HL-60 (cell line): ENCODE results near the gene CTNND2.

Experiments
- DNase-seq, 2 experiments: peaks; one replicate each; pipeline ENCODE4 v3.0.0-alpha.2; 2010 to 2020; ENCODE audit warnings: low read depth in 1 of 2, low spot score in 1 of 2
- H3K27ac ChIP-seq: fragments of 250-450 bp; sonication (Bioruptor Pico); replicated peaks from 2 replicates; pipeline ENCODE4 v1.5.1; 2020; ENCODE audit warnings: mild to moderate bottlenecking, moderate library complexity
- H3K27me3 ChIP-seq: fragments of 250-450 bp; sonication (Bioruptor Pico); 2 replicates; pipeline ENCODE4 v1.5.1; 2021; ENCODE audit warnings: mild to moderate bottlenecking, moderate library complexity; ENCODE audit not compliant: insufficient read depth, poor library complexity, severe bottlenecking
- H3K4me3 ChIP-seq: replicated peaks from 2 replicates; pipeline ENCODE4 v1.5.1; 2011; ENCODE audit warnings: mild to moderate bottlenecking, control low read depth, low read length; ENCODE audit not compliant: insufficient read depth
- CTCF ChIP-seq: IDR thresholded peaks from one replicate; pipeline ENCODE4 v1.5.1; 2011; ENCODE audit warnings: low read length, control low read depth, inconsistent platforms; ENCODE audit not compliant: insufficient read depth
- GABPA ChIP-seq: IDR thresholded peaks from 2 replicates; pipeline ENCODE4 v1.6.1; 2012; ENCODE audit warnings: low read depth
- POLR2AphosphoS5 ChIP-seq: IDR thresholded peaks from 2 replicates; pipeline ENCODE4 v1.6.1; 2012; ENCODE audit warnings: low read depth
- REST ChIP-seq: IDR thresholded peaks from 2 replicates; pipeline ENCODE4 v1.6.1; 2012; ENCODE audit warnings: low read depth; ENCODE audit not compliant: insufficient replicate concordance
- SPI1 ChIP-seq: IDR thresholded peaks from 2 replicates; pipeline ENCODE4 v1.6.1; 2012; ENCODE audit warnings: low read depth, mild to moderate bottlenecking, borderline replicate concordance

Gene CTNND2

DNA sequence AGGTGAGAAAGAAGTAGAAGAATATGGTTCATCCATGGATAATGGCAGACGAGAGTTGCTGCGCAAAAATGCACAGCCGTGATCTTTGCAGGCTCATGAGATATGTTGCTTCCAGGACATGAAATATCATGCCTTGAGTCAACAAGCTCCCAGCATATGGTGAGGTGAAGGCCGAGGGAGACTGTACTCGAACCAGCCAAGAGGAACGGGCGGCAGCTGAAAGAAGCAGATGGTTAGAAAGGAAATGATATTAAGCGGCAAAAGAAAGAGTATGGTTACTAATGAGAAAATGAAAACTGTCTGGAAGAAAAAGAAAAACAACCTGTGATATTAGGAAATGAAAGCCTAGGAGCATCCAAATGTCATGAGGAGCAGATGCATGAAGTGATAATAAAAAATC is 798.5 kb downstream of the CTNND2 start:
- no peak for DNase-seq

GRCh38 chr5:11104651-11105112 is 799.6 kb downstream of the CTNND2 start:
- no peak overlapping the region for H3K27ac ChIP-seq
- H3K27me3 ChIP-seq = no peaks in the 10 kb centered on the region
- DNase-seq = no peak
- no peak overlapping the region for H3K4me3 ChIP-seq
- TF ChIP-seq REST (no peak), POLR2AphosphoS5 (no peak), GABPA (no peak), SPI1 (no peak), CTCF (no peak)

More for the DNA sequence above, 798.5 kb downstream of the CTNND2 start:
- no peaks in the 10 kb centered on the region for H3K27me3 ChIP-seq
- no peak overlapping the region for H3K27ac ChIP-seq
- no peak for TF ChIP-seq GABPA
- TF ChIP-seq POLR2AphosphoS5 = no peak
- TF ChIP-seq SPI1 = no peak
- no peak for TF ChIP-seq CTCF
- TF ChIP-seq REST = no peak
- H3K4me3 ChIP-seq = no peak overlapping the region

- DNase-seq = no peak
- Histone ChIP-seq H3K27ac (no peak overlapping the region), H3K4me3 (no peak overlapping the region), H3K27me3 (no peaks in the 10 kb centered on the region)
- no peak for TF ChIP-seq REST
- TF ChIP-seq GABPA = no peak
- no peak for TF ChIP-seq SPI1
- no peak for TF ChIP-seq POLR2AphosphoS5
- no peak for TF ChIP-seq CTCF
Observed at GRCh38 chr5:11104210-11104609, 800.0 kb downstream of the CTNND2 start.
